Measurements from ENCODE around the gene ANO5.

- no peak for TF ChIP-seq CTCF (conservative IDR thresholded peaks at IDR 0.05; ENCODE audit: low read depth, low read length)
- no peak for TF ChIP-seq EZH2 (IDR thresholded peaks at IDR 0.05; ENCODE audit: low read length, unreplicated experiment)
- no peak for TF ChIP-seq EZH2phosphoT487 (IDR thresholded peaks at IDR 0.05; ENCODE audit: borderline replicate concordance, low read length)
These were observed 13.3 kb upstream of the ANO5 start for GRCh38 chr11:22179626-22180025.

Measured in PC-3 (cell line).